OCI-LY7 (cell line): ENCODE data around the gene MEF2B. TPM values are rescaled to one million over a fixed set of nuclear protein-coding genes. Genes with fewer than 3 reads are reported as not detected.

Experiments
- BruUV-seq: library from RNA; stranded (reverse); fragments of 400-500 nt; replicated peaks from 2 replicates; lab custom pipeline; 2021; lab: Mats Ljungman, UMichigan
- CTCF ChIA-PET: fragments of 300-600 bp; sonication (Branson Sonifier 250); formaldehyde crosslinking; loops from one replicate; lab custom pipeline; 2022; ENCODE audit warnings: antibody characterized with exemption; ENCODE audit not compliant: unreplicated experiment; lab: Charles Lee
- POLR2A ChIA-PET: fragments of 300-600 bp; sonication (Branson Sonifier 250); formaldehyde crosslinking; loops from one replicate; lab custom pipeline; 2022; ENCODE audit warnings: antibody characterized with exemption; lab: Charles Lee
- DNase-seq: peaks from one replicate; pipeline ENCODE4 v3.0.0-alpha.2; 2015; ENCODE audit warnings: low spot score
- H2AFZ ChIP-seq: fragments of 200-600 bp; sonication (generic), shearing (Covaris generic); 2 replicates; pipeline ENCODE4 v1.6.1; 2014; ENCODE audit warnings: mild to moderate bottlenecking, antibody characterized with exemption, low read length, moderate library complexity
- H3K27ac ChIP-seq: fragments of 200-600 bp; sonication (generic); 2 replicates; pipeline ENCODE4 v1.5.1; 2014; ENCODE audit warnings: mixed run types, low read depth, mild to moderate bottlenecking, moderate library complexity, low read length, inconsistent platforms; ENCODE audit not compliant: poor library complexity, severe bottlenecking
- H3K36me3 ChIP-seq: fragments of 200-600 bp; sonication (generic); 2 replicates; pipeline ENCODE4 v1.6.1; 2014; ENCODE audit warnings: mild to moderate bottlenecking, antibody characterized with exemption, low read length, moderate library complexity, mixed read lengths; ENCODE audit not compliant: insufficient read depth
- H3K4me1 ChIP-seq: fragments of 200-600 bp; sonication (generic); 2 replicates; pipeline ENCODE4 v1.5.1; 2014; ENCODE audit warnings: mild to moderate bottlenecking, low read length; ENCODE audit not compliant: insufficient read depth, poor library complexity, severe bottlenecking
- H3K4me2 ChIP-seq: fragments of 200-600 bp; sonication (generic); 2 replicates; pipeline ENCODE4 v1.6.1; 2014; ENCODE audit warnings: mild to moderate bottlenecking, low read length
- H3K4me3 ChIP-seq: fragments of 200-600 bp; sonication (generic); 2 replicates; pipeline ENCODE4 v1.5.1; 2014; ENCODE audit warnings: mild to moderate bottlenecking, low read depth, low read length; ENCODE audit not compliant: poor library complexity, severe bottlenecking
- H3K79me2 ChIP-seq: fragments of 200-600 bp; sonication (generic); 2 replicates; pipeline ENCODE4 v1.6.1; 2016; ENCODE audit warnings: low read depth, mild to moderate bottlenecking, low read length, moderate library complexity, mixed read lengths; ENCODE audit not compliant: insufficient read depth
- H3K9me2 ChIP-seq: fragments of 200-600 bp; sonication (generic); 2 replicates; pipeline ENCODE4 v1.6.1; 2016; ENCODE audit warnings: mild to moderate bottlenecking, low read length, mixed read lengths; ENCODE audit not compliant: insufficient read depth
- H3K9me3 ChIP-seq: fragments of 200-600 bp; sonication (generic); 2 replicates; pipeline ENCODE4 v1.6.1; 2014; ENCODE audit warnings: mild to moderate bottlenecking, mixed run types, low read length, mixed read lengths
- H4K20me1 ChIP-seq: fragments of 200-600 bp; sonication (generic); 2 replicates; pipeline ENCODE4 v1.6.1; 2014; ENCODE audit warnings: mild to moderate bottlenecking, antibody characterized with exemption, low read length, moderate library complexity, mixed read lengths; ENCODE audit not compliant: insufficient read depth
- EZH2phosphoT487 ChIP-seq: fragments of 200-600 bp; sonication (generic); IDR thresholded peaks from 2 replicates; pipeline ENCODE4 v1.6.1; 2018; ENCODE audit warnings: low read depth, borderline replicate concordance, mild to moderate bottlenecking, mixed run types, antibody characterized with exemption, low read length, moderate library complexity, mixed read lengths
- intact Hi-C: fragments of 100-400 bp; cut with micrococcal nuclease; formaldehyde crosslinking; loops from one replicate; pipeline ENCODE4 v1.10.0; 2022; ENCODE audit not compliant: unreplicated experiment
- total RNA-seq, 2 experiments: library from RNA; depleted of rRNA in 1 of 2; stranded (reverse); fragments of >200 nt in 1 of 2; shearing (Covaris generic) in 1 of 2; gene quantifications; 2 replicates each; pipeline ENCODE4 v1.2.3, GENCODE V29; 2014 to 2022
- TF ChIP-seq, protein P1 (sequence below): fragments of 200-600 bp; sonication (generic); conservative IDR thresholded peaks from 2 replicates; pipeline ENCODE4 v1.5.1; 2014; ENCODE audit warnings: mild to moderate bottlenecking, antibody characterized with exemption, low read length, moderate library complexity, mixed read lengths

The MEF2B gene
- total RNA-seq, 2 experiments from 2014 or later = 201 to 295 TPM

DNA sequence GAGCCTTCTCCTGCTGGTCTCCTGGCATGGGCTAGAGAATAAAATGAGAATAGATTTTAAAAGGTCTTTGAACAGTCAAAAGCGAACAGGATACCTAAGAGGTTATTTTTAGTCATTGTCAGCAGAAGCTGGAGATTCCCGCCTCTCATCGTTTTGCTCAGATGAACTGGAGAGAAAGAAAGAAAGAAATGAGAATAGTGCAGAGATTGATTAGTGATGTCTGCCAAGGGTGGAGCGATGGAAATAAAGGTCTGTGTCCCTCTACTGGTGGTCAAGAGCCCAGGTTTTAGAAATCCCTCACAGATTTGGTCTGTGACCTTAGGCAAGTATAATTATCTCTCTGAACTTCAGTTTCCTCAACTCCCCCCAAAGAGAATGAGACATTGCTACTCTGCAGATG, 47.0 kb upstream of the MEF2B start:
- CTCF ChIA-PET = no interaction called here
- H2AFZ ChIP-seq = peak overlapping the region; percentile 34; the same call in 1 of the 2 replicates
- no peaks in the 10 kb centered on the region for H3K4me1 ChIP-seq
- H3K9me3 ChIP-seq = no peaks in the 10 kb centered on the region
- H3K4me3 ChIP-seq = no peak overlapping the region
- H3K36me3 ChIP-seq = no peaks in the 10 kb centered on the region
- no peak for TF ChIP-seq EZH2phosphoT487
- TF ChIP-seq, protein P1, sequence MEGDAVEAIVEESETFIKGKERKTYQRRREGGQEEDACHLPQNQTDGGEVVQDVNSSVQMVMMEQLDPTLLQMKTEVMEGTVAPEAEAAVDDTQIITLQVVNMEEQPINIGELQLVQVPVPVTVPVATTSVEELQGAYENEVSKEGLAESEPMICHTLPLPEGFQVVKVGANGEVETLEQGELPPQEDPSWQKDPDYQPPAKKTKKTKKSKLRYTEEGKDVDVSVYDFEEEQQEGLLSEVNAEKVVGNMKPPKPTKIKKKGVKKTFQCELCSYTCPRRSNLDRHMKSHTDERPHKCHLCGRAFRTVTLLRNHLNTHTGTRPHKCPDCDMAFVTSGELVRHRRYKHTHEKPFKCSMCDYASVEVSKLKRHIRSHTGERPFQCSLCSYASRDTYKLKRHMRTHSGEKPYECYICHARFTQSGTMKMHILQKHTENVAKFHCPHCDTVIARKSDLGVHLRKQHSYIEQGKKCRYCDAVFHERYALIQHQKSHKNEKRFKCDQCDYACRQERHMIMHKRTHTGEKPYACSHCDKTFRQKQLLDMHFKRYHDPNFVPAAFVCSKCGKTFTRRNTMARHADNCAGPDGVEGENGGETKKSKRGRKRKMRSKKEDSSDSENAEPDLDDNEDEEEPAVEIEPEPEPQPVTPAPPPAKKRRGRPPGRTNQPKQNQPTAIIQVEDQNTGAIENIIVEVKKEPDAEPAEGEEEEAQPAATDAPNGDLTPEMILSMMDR = peak; percentile 65
- BruUV-seq = no TSS peak
- peak; percentile 57 for DNase-seq
- H3K9me2 ChIP-seq = no peaks in the 10 kb centered on the region
- peak overlapping the region; percentile 28 for H3K4me2 ChIP-seq
- POLR2A ChIA-PET = no interaction called here
- H3K27ac ChIP-seq = no peak overlapping the region
- no peaks in the 10 kb centered on the region for H3K79me2 ChIP-seq
- intact Hi-C loops = no loop called here
- no peaks in the 10 kb centered on the region for H4K20me1 ChIP-seq

- Histone ChIP-seq H3K9me3 (no peaks in the 10 kb centered on the region), H3K79me2 (no peaks in the 10 kb centered on the region), H3K27ac (no peak overlapping the region), H3K36me3 (no peaks in the 10 kb centered on the region), H3K4me3 (no peak overlapping the region), H4K20me1 (no peaks in the 10 kb centered on the region), H2AFZ (no peak overlapping the region), H3K4me1 (no peaks in the 10 kb centered on the region), H3K9me2 (no peaks in the 10 kb centered on the region), H3K4me2 (no peak overlapping the region)
- BruUV-seq = no TSS peak
- DNase-seq = no peak
- ChIA-PET POLR2A (no interaction called here), CTCF (no interaction called here)
- intact Hi-C loops = no loop called here
- TF ChIP-seq, protein P1 = no peak
- no peak for TF ChIP-seq EZH2phosphoT487
Observed at GRCh38 chr19:19215792-19216191, 45.7 kb upstream of the MEF2B start.

DNA sequence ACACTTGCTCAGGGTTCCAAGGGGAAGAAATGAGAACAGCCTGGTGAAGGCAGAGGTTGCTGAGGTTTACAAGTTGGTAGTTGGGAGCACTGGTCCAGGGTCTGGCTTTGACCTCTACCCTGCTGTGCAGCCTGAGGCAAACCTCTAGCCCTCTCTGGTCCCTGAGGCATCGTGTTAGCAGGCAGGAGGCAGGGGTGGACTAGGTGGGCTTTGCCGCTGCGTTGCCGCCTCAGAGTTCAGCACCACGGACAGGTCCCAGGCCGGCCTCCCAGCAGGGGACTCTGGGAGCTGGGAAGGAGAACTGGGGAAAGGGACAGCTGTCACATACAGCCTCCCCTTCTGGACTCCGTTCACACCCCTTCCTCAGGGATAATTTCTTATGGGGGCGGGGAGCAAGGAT, 44.8 kb upstream of the MEF2B start:
- DNase-seq = peak; percentile 30
- Histone ChIP-seq H3K9me3 (no peaks in the 10 kb centered on the region), H3K4me3 (no peak overlapping the region), H3K36me3 (no peaks in the 10 kb centered on the region), H3K9me2 (no peaks in the 10 kb centered on the region), H4K20me1 (no peaks in the 10 kb centered on the region), H3K27ac (no peak overlapping the region), H3K4me2 (no peak overlapping the region), H3K4me1 (no peaks in the 10 kb centered on the region), H3K79me2 (no peaks in the 10 kb centered on the region), H2AFZ (no peak overlapping the region)
- POLR2A ChIA-PET = interaction anchor here (0.7 kb wide), 1 partner anchor 15 kb away, joined by 5 read pairs; no protein-coding TSS in a partner anchor
- TF ChIP-seq EZH2phosphoT487 = no peak
- TF ChIP-seq, protein P1 = no peak
- no TSS peak for BruUV-seq
- intact Hi-C loops = no loop called here
- CTCF ChIA-PET = no interaction called here
